A673 (cell line): ENCODE measurements around the gene TEX2.

Experiments used
- EZH2 ChIP-seq: fragments of 200-600 bp; sonication (generic); IDR thresholded peaks from 2 replicates; pipeline ENCODE4 v1.6.1; 2017; ENCODE audit warnings: borderline replicate concordance, low read depth, mild to moderate bottlenecking, mixed read lengths, antibody characterized with exemption, low read length; ENCODE audit not compliant: poor library complexity, severe bottlenecking
- TF ChIP-seq, protein P1 (sequence below): fragments of 300-800, 200-600 bp; sonication (generic); conservative IDR thresholded peaks from 2 replicates; pipeline ENCODE4 v1.5.1; 2017; ENCODE audit warnings: low read depth, mild to moderate bottlenecking, antibody characterized with exemption, low read length, moderate library complexity, mixed read lengths

- TF ChIP-seq, protein P1, sequence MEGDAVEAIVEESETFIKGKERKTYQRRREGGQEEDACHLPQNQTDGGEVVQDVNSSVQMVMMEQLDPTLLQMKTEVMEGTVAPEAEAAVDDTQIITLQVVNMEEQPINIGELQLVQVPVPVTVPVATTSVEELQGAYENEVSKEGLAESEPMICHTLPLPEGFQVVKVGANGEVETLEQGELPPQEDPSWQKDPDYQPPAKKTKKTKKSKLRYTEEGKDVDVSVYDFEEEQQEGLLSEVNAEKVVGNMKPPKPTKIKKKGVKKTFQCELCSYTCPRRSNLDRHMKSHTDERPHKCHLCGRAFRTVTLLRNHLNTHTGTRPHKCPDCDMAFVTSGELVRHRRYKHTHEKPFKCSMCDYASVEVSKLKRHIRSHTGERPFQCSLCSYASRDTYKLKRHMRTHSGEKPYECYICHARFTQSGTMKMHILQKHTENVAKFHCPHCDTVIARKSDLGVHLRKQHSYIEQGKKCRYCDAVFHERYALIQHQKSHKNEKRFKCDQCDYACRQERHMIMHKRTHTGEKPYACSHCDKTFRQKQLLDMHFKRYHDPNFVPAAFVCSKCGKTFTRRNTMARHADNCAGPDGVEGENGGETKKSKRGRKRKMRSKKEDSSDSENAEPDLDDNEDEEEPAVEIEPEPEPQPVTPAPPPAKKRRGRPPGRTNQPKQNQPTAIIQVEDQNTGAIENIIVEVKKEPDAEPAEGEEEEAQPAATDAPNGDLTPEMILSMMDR, result no peak
- TF ChIP-seq EZH2, result no peak
Observed at GRCh38 chr17:64145751-64146417, 117.2 kb downstream of the TEX2 start.
